Keratinocyte (primary cell): Measurements from ENCODE around the gene ROBO2.

Experiments
- CTCF ChIP-seq, 3 experiments: IDR thresholded peaks in 1 of 3; conservative IDR thresholded peaks in 1 of 3; optimal IDR thresholded peaks in 1 of 3; 2 replicates in 2 of 3; 3 replicates in 1 of 3; pipeline versions ENCODE3 to v1.5.1; 2011; ENCODE audit warnings: low read length in 3 of 3, mild to moderate bottlenecking in 3 of 3, moderate library complexity in 2 of 3, control low read depth in 1 of 3, inconsistent platforms in 1 of 3; ENCODE audit not compliant: insufficient read depth in 2 of 3; ENCODE audit errors: extremely low read depth in 1 of 3
- EZH2 ChIP-seq: IDR thresholded peaks from one replicate; pipeline ENCODE4 v1.6.1; 2012; ENCODE audit warnings: inconsistent platforms, mild to moderate bottlenecking, low read length, moderate library complexity

- TF ChIP-seq CTCF (optimal IDR thresholded peaks at IDR 0.05 in 1 of 3, IDR thresholded peaks at IDR 0.05 in 1 of 3, conservative IDR thresholded peaks at IDR 0.05 in 1 of 3; ENCODE audit: extremely low read depth in 1 of 3, insufficient read depth in 2 of 3, low read length in 3 of 3), result no peak
- TF ChIP-seq EZH2, result no peak
Observed at GRCh38 chr3:77242371-77242770, 202.5 kb downstream of the ROBO2 start.
